HL-60 (cell line): ENCODE results near the gene BMPR2.
"Not testable (repeated sequence)": the region's sequence is repeated elsewhere in the genome, so short reads cannot be mapped to it uniquely, and the experiment has no call there.

Experiments
- DNase-seq, 2 experiments: peaks; one replicate each; pipeline ENCODE4 v3.0.0-alpha.2; 2010 to 2020; ENCODE audit warnings: low read depth in 1 of 2, low spot score in 1 of 2
- H3K27ac ChIP-seq: fragments of 250-450 bp; sonication (Bioruptor Pico); replicated peaks from 2 replicates; pipeline ENCODE4 v1.5.1; 2020; ENCODE audit warnings: mild to moderate bottlenecking, moderate library complexity
- H3K27me3 ChIP-seq: fragments of 250-450 bp; sonication (Bioruptor Pico); 2 replicates; pipeline ENCODE4 v1.5.1; 2021; ENCODE audit warnings: mild to moderate bottlenecking, moderate library complexity; ENCODE audit not compliant: insufficient read depth, poor library complexity, severe bottlenecking
- H3K4me3 ChIP-seq: replicated peaks from 2 replicates; pipeline ENCODE4 v1.5.1; 2011; ENCODE audit warnings: mild to moderate bottlenecking, control low read depth, low read length; ENCODE audit not compliant: insufficient read depth
- GABPA ChIP-seq: IDR thresholded peaks from 2 replicates; pipeline ENCODE4 v1.6.1; 2012; ENCODE audit warnings: low read depth
- POLR2AphosphoS5 ChIP-seq: IDR thresholded peaks from 2 replicates; pipeline ENCODE4 v1.6.1; 2012; ENCODE audit warnings: low read depth
- SPI1 ChIP-seq: IDR thresholded peaks from 2 replicates; pipeline ENCODE4 v1.6.1; 2012; ENCODE audit warnings: low read depth, mild to moderate bottlenecking, borderline replicate concordance
- TF ChIP-seq, protein P1 (sequence below): IDR thresholded peaks from 2 replicates; pipeline ENCODE4 v1.6.1; 2012; ENCODE audit warnings: low read depth; ENCODE audit not compliant: insufficient replicate concordance
- TF ChIP-seq, protein P2 (sequence below): IDR thresholded peaks from one replicate; pipeline ENCODE4 v1.5.1; 2011; ENCODE audit warnings: low read length, control low read depth, inconsistent platforms; ENCODE audit not compliant: insufficient read depth

The BMPR2 gene

DNA sequence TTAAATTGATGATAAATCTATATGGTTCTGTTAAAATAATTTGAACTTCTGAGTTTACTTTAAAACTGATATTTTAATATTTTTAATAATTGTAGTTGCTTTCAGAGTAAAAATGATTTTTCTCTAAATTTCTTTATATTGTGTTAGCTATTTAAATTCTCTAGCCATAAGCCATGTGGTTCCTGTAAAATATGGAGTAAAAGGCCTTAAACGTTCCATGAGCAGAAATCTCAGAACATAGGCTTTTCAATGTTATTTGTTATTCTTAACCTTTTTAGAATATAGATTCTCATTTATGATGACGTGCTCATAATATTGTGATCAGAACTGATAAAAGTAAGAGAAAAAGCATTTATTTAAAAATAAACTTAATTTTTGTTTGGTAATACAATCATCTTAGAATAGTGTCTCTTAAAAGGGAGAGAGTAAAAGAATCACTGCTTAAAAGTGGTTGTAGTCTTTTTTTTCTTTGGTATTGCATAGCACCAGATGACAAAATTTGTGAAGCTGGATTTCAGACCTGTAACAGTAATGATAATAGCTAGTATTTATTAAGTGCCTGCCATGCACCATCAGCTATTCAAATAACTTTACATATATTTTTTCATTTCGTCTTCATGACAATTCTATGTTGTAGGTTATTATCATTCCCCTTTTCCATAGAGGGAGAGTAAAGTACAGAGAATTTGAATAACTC is 2.7 kb downstream of the BMPR2 start:
- TF ChIP-seq, protein P1, sequence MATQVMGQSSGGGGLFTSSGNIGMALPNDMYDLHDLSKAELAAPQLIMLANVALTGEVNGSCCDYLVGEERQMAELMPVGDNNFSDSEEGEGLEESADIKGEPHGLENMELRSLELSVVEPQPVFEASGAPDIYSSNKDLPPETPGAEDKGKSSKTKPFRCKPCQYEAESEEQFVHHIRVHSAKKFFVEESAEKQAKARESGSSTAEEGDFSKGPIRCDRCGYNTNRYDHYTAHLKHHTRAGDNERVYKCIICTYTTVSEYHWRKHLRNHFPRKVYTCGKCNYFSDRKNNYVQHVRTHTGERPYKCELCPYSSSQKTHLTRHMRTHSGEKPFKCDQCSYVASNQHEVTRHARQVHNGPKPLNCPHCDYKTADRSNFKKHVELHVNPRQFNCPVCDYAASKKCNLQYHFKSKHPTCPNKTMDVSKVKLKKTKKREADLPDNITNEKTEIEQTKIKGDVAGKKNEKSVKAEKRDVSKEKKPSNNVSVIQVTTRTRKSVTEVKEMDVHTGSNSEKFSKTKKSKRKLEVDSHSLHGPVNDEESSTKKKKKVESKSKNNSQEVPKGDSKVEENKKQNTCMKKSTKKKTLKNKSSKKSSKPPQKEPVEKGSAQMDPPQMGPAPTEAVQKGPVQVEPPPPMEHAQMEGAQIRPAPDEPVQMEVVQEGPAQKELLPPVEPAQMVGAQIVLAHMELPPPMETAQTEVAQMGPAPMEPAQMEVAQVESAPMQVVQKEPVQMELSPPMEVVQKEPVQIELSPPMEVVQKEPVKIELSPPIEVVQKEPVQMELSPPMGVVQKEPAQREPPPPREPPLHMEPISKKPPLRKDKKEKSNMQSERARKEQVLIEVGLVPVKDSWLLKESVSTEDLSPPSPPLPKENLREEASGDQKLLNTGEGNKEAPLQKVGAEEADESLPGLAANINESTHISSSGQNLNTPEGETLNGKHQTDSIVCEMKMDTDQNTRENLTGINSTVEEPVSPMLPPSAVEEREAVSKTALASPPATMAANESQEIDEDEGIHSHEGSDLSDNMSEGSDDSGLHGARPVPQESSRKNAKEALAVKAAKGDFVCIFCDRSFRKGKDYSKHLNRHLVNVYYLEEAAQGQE = no peak
- no peak for DNase-seq
- peaks cover 8% of the 10 kb centered on the region for H3K27me3 ChIP-seq
- no peak overlapping the region for H3K4me3 ChIP-seq
- H3K27ac ChIP-seq = no peak overlapping the region

GRCh38 chr2:202382684-202383083 is 6.6 kb downstream of the BMPR2 start:
- no peak for TF ChIP-seq SPI1
- TF ChIP-seq POLR2AphosphoS5 = no peak
- TF ChIP-seq, protein P1 = no peak
- no peak for TF ChIP-seq GABPA
- TF ChIP-seq, protein P2, sequence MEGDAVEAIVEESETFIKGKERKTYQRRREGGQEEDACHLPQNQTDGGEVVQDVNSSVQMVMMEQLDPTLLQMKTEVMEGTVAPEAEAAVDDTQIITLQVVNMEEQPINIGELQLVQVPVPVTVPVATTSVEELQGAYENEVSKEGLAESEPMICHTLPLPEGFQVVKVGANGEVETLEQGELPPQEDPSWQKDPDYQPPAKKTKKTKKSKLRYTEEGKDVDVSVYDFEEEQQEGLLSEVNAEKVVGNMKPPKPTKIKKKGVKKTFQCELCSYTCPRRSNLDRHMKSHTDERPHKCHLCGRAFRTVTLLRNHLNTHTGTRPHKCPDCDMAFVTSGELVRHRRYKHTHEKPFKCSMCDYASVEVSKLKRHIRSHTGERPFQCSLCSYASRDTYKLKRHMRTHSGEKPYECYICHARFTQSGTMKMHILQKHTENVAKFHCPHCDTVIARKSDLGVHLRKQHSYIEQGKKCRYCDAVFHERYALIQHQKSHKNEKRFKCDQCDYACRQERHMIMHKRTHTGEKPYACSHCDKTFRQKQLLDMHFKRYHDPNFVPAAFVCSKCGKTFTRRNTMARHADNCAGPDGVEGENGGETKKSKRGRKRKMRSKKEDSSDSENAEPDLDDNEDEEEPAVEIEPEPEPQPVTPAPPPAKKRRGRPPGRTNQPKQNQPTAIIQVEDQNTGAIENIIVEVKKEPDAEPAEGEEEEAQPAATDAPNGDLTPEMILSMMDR = no peak
- peaks cover 2% of the 10 kb centered on the region for H3K27me3 ChIP-seq
- H3K27ac ChIP-seq = no peak overlapping the region
- no peak for DNase-seq
- no peak overlapping the region for H3K4me3 ChIP-seq

- not testable (repeated sequence) for DNase-seq, H3K27me3 ChIP-seq, H3K4me3 ChIP-seq, H3K27ac ChIP-seq
Observed at GRCh38 chr2:202386495-202386894, 10.4 kb downstream of the BMPR2 start.

- Histone ChIP-seq H3K27me3 (no peaks in the 10 kb centered on the region), H3K4me3 (no peak overlapping the region), H3K27ac (no peak overlapping the region)
- DNase-seq = no peak
- TF ChIP-seq POLR2AphosphoS5 (no peak), GABPA (no peak), SPI1 (no peak)
- TF ChIP-seq, protein P2 = no peak
- TF ChIP-seq, protein P1 = no peak
Observed at GRCh38 chr2:202387608-202388342, 11.6 kb downstream of the BMPR2 start.
